Measurements from ENCODE around the gene SLC2A13. TPM values are rescaled to one million over a fixed set of nuclear protein-coding genes. Genes with fewer than 3 reads are reported as not detected.

Gene SLC2A13
- polyA plus RNA-seq, 3 donors: 2.2 to 2.9 (median 2.5) TPM

DNA sequence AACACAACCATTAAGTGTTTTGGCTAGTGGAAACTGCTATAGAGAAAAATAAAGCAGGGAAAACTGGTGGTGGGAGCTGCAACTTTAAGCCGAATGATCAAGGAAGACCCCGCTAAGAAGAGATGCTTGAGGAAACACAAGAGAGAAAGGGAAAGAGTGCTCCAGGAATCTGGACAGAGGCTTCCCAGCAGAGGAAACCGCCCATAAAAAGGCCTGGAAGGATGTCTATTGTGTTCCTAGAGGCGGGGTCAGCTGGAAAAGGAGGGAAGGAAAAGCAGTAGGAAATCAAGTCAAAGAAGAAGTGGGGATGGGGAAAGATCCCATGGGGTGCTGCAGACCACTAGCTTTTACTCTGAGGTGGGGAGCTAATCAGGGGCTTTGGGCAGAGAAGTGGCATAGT is 12.4 kb downstream of the SLC2A13 start:
- Histone ChIP-seq H3K36me3 (replicated peaks in 1 of 2; ENCODE audit: control insufficient read depth in 1 of 2, insufficient read depth in 2 of 2, low read length in 2 of 2) (peaks cover 0 to 16% of the 10 kb centered on the region in 2 donors), H3K4me3 (replicated peaks in 1 of 3; ENCODE audit: low read depth in 2 of 3, low read length in 3 of 3) (no peak overlapping the region), H3K4me2 (replicated peaks; ENCODE audit: extremely low read depth, low read length, poor library complexity, severe bottlenecking) (no peak overlapping the region), H4K20me1 (ENCODE audit: insufficient read depth, low read length) (no peaks in the 10 kb centered on the region), H2AFZ (ENCODE audit: insufficient read depth, low read depth, low read length, poor library complexity, severe bottlenecking) (no peak overlapping the region), H3K27me3 (ENCODE audit: control insufficient read depth in 2 of 2, insufficient read depth in 2 of 2, low read length in 2 of 2) (no peaks in the 10 kb centered on the region), H3K79me2 (ENCODE audit: insufficient read depth, low read length) (no peaks in the 10 kb centered on the region), H3K9ac (ENCODE audit: insufficient read depth, low read length, poor library complexity, severe bottlenecking) (no peak overlapping the region), H3K9me3 (replicated peaks in 1 of 2; ENCODE audit: control insufficient read depth in 1 of 2, insufficient read depth in 1 of 2, low read length in 2 of 2) (no peaks in the 10 kb centered on the region), H3K27ac (ENCODE audit: low read depth in 1 of 2, low read length in 2 of 2) (no peak overlapping the region), H3K4me1 (ENCODE audit: control insufficient read depth in 1 of 2, insufficient read depth in 2 of 2, low read length in 2 of 2) (peaks cover 0 to 5% of the 10 kb centered on the region in 2 donors)
- TF ChIP-seq, protein P1, sequence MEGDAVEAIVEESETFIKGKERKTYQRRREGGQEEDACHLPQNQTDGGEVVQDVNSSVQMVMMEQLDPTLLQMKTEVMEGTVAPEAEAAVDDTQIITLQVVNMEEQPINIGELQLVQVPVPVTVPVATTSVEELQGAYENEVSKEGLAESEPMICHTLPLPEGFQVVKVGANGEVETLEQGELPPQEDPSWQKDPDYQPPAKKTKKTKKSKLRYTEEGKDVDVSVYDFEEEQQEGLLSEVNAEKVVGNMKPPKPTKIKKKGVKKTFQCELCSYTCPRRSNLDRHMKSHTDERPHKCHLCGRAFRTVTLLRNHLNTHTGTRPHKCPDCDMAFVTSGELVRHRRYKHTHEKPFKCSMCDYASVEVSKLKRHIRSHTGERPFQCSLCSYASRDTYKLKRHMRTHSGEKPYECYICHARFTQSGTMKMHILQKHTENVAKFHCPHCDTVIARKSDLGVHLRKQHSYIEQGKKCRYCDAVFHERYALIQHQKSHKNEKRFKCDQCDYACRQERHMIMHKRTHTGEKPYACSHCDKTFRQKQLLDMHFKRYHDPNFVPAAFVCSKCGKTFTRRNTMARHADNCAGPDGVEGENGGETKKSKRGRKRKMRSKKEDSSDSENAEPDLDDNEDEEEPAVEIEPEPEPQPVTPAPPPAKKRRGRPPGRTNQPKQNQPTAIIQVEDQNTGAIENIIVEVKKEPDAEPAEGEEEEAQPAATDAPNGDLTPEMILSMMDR (IDR thresholded peaks at IDR 0.05): no peak
- intact Hi-C loops (cut with micrococcal nuclease): no loop called here
- peaks cover 10% of the 10 kb centered on the region for H3K4me1 Mint-ChIP-seq
- WGBS (ENCODE audit: insufficient coverage): 100% methylated on average over 4 of the region's 4 CpGs
- no peak overlapping the region for H3K4me3 Mint-ChIP-seq
- H3K9me3 Mint-ChIP-seq: peaks cover 0 to 2% (median 0%) of the 10 kb centered on the region in 7 donors
- H3K27ac Mint-ChIP-seq: no peak overlapping the region
- H3K36me3 Mint-ChIP-seq: peaks cover 14 to 20% of the 10 kb centered on the region in 2 donors
- DNase-seq: no peak
- no peaks in the 10 kb centered on the region for H3K27me3 Mint-ChIP-seq (ENCODE audit: low read depth in 3 of 3)

DNA sequence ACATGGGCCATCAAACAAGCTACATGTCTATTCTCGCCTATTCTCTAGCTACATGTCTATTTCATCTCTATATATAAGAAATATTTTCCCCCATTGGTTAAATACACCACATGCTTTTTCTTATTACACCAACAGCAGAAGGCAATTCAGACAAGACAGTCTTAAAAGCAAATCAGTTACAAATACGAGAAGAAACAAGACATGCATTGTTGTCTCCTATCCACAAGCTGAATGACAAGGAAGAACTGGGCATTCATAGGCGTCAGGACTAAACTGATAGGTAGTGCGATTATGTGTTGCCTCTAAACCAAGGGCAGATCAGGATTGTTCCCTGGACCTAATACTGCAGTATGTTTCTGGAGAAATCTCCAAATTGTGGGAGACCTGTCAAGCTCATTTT is 19.4 kb downstream of the SLC2A13 start:
- DNase-seq: no peak
- H3K4me3 Mint-ChIP-seq: no peak overlapping the region
- H3K4me1 ChIP-seq (ENCODE audit: control insufficient read depth in 1 of 2, insufficient read depth in 2 of 2, low read length in 2 of 2): no peaks in the 10 kb centered on the region
- intact Hi-C loops (cut with micrococcal nuclease): no loop called here
- no peaks in the 10 kb centered on the region for H3K79me2 ChIP-seq (ENCODE audit: insufficient read depth, low read length)
- no peak overlapping the region for H2AFZ ChIP-seq (ENCODE audit: insufficient read depth, low read depth, low read length, poor library complexity, severe bottlenecking)
- no peaks in the 10 kb centered on the region for H4K20me1 ChIP-seq (ENCODE audit: insufficient read depth, low read length)
- H3K4me3 ChIP-seq (replicated peaks in 1 of 3; ENCODE audit: low read depth in 2 of 3, low read length in 3 of 3): no peak overlapping the region
- H3K4me1 Mint-ChIP-seq: peaks cover 2% of the 10 kb centered on the region
- 100% methylated on average over 3 of the region's 4 CpGs for WGBS (ENCODE audit: insufficient coverage)
- H3K27me3 Mint-ChIP-seq (ENCODE audit: low read depth in 3 of 3): peaks cover 0 to 3% (median 1%) of the 10 kb centered on the region in 3 donors
- H3K4me2 ChIP-seq (replicated peaks; ENCODE audit: extremely low read depth, low read length, poor library complexity, severe bottlenecking): no peak overlapping the region
- H3K27ac ChIP-seq (ENCODE audit: low read depth in 1 of 2, low read length in 2 of 2): no peak overlapping the region
- TF ChIP-seq, protein P1 (IDR thresholded peaks at IDR 0.05): no peak
- no peak overlapping the region for H3K9ac ChIP-seq (ENCODE audit: insufficient read depth, low read length, poor library complexity, severe bottlenecking)
- peaks cover 0 to 3% of the 10 kb centered on the region in 2 donors for H3K9me3 ChIP-seq (replicated peaks in 1 of 2; ENCODE audit: control insufficient read depth in 1 of 2, insufficient read depth in 1 of 2, low read length in 2 of 2)
- no peak overlapping the region for H3K27ac Mint-ChIP-seq
- peaks cover 20 to 29% of the 10 kb centered on the region in 2 donors for H3K36me3 Mint-ChIP-seq
- no peaks in the 10 kb centered on the region for H3K27me3 ChIP-seq (ENCODE audit: control insufficient read depth in 2 of 2, insufficient read depth in 2 of 2, low read length in 2 of 2)
- H3K36me3 ChIP-seq (replicated peaks in 1 of 2; ENCODE audit: control insufficient read depth in 1 of 2, insufficient read depth in 2 of 2, low read length in 2 of 2): peaks cover 0 to under 1% of the 10 kb centered on the region in 2 donors
- H3K9me3 Mint-ChIP-seq: no peaks in the 10 kb centered on the region
